PC-9 (cell line): ENCODE data around the gene LLCFC1. TPM values are rescaled to one million over a fixed set of nuclear protein-coding genes. Genes with fewer than 3 reads are reported as not detected.

Experiments
- BruUV-seq: library from RNA; stranded (reverse); fragments of 400-500 nt; replicated peaks from 2 replicates; lab custom pipeline; 2021; lab: Mats Ljungman, UMichigan
- CTCF ChIA-PET: fragments of 300-600 bp; sonication (Branson Sonifier 250); formaldehyde crosslinking; loops from one replicate; lab custom pipeline; 2022; ENCODE audit warnings: antibody characterized with exemption; lab: Charles Lee
- POLR2A ChIA-PET: fragments of 300-600 bp; sonication (Branson Sonifier 250); formaldehyde crosslinking; loops from one replicate; lab custom pipeline; 2022; ENCODE audit warnings: antibody characterized with exemption; ENCODE audit not compliant: unreplicated experiment; lab: Charles Lee
- DNase-seq, 2 experiments: peaks; one replicate each; pipeline versions ENCODE4 v3.0.0 to v3.0.0-alpha.2; 2015 to 2022; ENCODE audit warnings: mixed read lengths in 1 of 2
- H2AFZ ChIP-seq: fragments of 200-600 bp; sonication (generic); 2 replicates; pipeline ENCODE4 v1.8.1; 2017; ENCODE audit warnings: antibody characterized with exemption
- H3F3A ChIP-seq: fragments of 200-600 bp; sonication (generic); 2 replicates; pipeline ENCODE4 v1.8.1; 2017; ENCODE audit warnings: antibody characterized with exemption, mild to moderate bottlenecking, low read depth; ENCODE audit not compliant: insufficient read depth
- H3K27ac ChIP-seq: fragments of 200-600 bp; sonication (generic); 2 replicates; pipeline ENCODE4 v1.6.1; 2016; ENCODE audit warnings: mixed run types
- H3K27me3 ChIP-seq: fragments of 200-600 bp; sonication (generic); 2 replicates; pipeline ENCODE4 v1.6.1; 2016; ENCODE audit warnings: low read depth, mixed run types; ENCODE audit not compliant: insufficient read depth
- H3K36me3 ChIP-seq: fragments of 200-600 bp; sonication (generic); 2 replicates; pipeline ENCODE4 v1.6.1; 2016; ENCODE audit warnings: low read depth, mixed run types
- H3K4me1 ChIP-seq: fragments of 200-600 bp; sonication (generic); replicated peaks from 2 replicates; pipeline ENCODE4 v1.6.1; 2016; ENCODE audit warnings: mixed run types; ENCODE audit not compliant: insufficient read depth
- H3K4me2 ChIP-seq: fragments of 200-600 bp; sonication (generic); 2 replicates; pipeline ENCODE4 v1.6.1; 2017; ENCODE audit warnings: mixed run types
- H3K4me3 ChIP-seq: fragments of 200-600 bp; sonication (generic); 2 replicates; pipeline ENCODE4 v1.6.1; 2016; ENCODE audit warnings: mixed run types
- H3K79me2 ChIP-seq: fragments of 200-600 bp; sonication (generic); 2 replicates; pipeline ENCODE4 v1.6.1; 2017; ENCODE audit warnings: low read depth, mixed run types
- H3K9me2 ChIP-seq: fragments of 200-600 bp; sonication (generic); 2 replicates; pipeline ENCODE4 v1.8.1; 2017; ENCODE audit warnings: mild to moderate bottlenecking; ENCODE audit not compliant: insufficient read depth
- H3K9me3 ChIP-seq: fragments of 200-600 bp; sonication (generic); 2 replicates; pipeline ENCODE4 v1.8.1; 2016; ENCODE audit warnings: low read depth; ENCODE audit not compliant: insufficient read depth
- H4K20me1 ChIP-seq: fragments of 200-600 bp; sonication (generic); 2 replicates; pipeline ENCODE4 v1.8.1; 2017; ENCODE audit not compliant: insufficient read depth
- EZH2 ChIP-seq: fragments of 200-600 bp; sonication (generic); IDR thresholded peaks from 2 replicates; pipeline ENCODE4 v1.8.0; 2017; ENCODE audit warnings: antibody characterized with exemption, low read depth
- intact Hi-C: fragments of 100-400 bp; cut with micrococcal nuclease; formaldehyde crosslinking; loops from one replicate; pipeline ENCODE4 v1.10.0; 2022; ENCODE audit not compliant: unreplicated experiment
- total RNA-seq: library from RNA; stranded (reverse); gene quantifications from 2 replicates; pipeline ENCODE4 v1.2.3, GENCODE V29; 2021
- TF ChIP-seq, protein P1 (sequence below): fragments of 200-600 bp; sonication (generic); conservative IDR thresholded peaks from 2 replicates; pipeline ENCODE4 v1.6.1; 2017; ENCODE audit warnings: mixed run types, antibody characterized with exemption, mild to moderate bottlenecking, moderate library complexity

LLCFC1 gene
- total RNA-seq, 1 experiment from 2014 or later: not detected

DNA sequence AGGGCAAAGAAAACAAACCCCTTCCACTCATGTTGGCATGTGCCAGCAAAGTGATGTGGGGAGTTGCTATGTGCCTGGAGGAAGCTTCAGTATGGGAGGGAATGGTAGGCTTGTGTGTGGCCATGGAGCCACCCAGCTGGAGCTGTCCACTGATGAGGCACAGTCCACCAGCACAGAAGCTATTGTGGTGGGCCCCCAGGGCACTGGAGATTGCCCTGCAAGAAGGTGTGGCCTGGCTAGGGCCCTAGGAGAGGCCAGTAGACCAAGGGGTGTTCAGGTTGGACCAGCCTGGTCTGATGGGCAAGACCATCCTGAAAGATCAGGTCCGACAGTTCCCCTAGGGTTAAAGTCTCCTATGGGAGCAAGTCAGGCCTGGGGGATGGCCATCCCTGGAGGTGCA lies 45.0 kb downstream of the LLCFC1 start:
- Histone ChIP-seq H3K4me2 (no peak overlapping the region), H3K9me3 (no peaks in the 10 kb centered on the region), H3K36me3 (no peaks in the 10 kb centered on the region), H3K4me3 (no peak overlapping the region), H3K79me2 (no peaks in the 10 kb centered on the region), H3K27ac (no peak overlapping the region), H3K27me3 (no peaks in the 10 kb centered on the region), H3K4me1 (no peaks in the 10 kb centered on the region), H3F3A (no peaks in the 10 kb centered on the region), H3K9me2 (peaks cover 3% of the 10 kb centered on the region; the same call in 1 of the 2 replicates), H2AFZ (no peak overlapping the region), H4K20me1 (no peaks in the 10 kb centered on the region)
- intact Hi-C loops: no loop called here
- no peak for DNase-seq
- POLR2A ChIA-PET: no interaction called here
- CTCF ChIA-PET: no interaction called here
- BruUV-seq: no TSS peak
- no peak for TF ChIP-seq EZH2
- TF ChIP-seq, protein P1, sequence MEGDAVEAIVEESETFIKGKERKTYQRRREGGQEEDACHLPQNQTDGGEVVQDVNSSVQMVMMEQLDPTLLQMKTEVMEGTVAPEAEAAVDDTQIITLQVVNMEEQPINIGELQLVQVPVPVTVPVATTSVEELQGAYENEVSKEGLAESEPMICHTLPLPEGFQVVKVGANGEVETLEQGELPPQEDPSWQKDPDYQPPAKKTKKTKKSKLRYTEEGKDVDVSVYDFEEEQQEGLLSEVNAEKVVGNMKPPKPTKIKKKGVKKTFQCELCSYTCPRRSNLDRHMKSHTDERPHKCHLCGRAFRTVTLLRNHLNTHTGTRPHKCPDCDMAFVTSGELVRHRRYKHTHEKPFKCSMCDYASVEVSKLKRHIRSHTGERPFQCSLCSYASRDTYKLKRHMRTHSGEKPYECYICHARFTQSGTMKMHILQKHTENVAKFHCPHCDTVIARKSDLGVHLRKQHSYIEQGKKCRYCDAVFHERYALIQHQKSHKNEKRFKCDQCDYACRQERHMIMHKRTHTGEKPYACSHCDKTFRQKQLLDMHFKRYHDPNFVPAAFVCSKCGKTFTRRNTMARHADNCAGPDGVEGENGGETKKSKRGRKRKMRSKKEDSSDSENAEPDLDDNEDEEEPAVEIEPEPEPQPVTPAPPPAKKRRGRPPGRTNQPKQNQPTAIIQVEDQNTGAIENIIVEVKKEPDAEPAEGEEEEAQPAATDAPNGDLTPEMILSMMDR: no peak

Other genes with a start within 250 kb of the LLCFC1 start
- 0.94 TPM in 1 of 2 replicates, not detected in the other for gene PRSS1, start 190.0 kb upstream of the LLCFC1 start, total RNA-seq
- gene PRSS2, start 168.5 kb upstream of the LLCFC1 start, total RNA-seq: not detected in 2 replicates
- gene EPHB6, start 84.4 kb upstream of the LLCFC1 start, total RNA-seq: 39.2 and 72.9 TPM in 2 replicates
- gene TRPV6, start 53.7 kb upstream of the LLCFC1 start, total RNA-seq: 13.5 and 14.7 TPM in 2 replicates
- gene TRPV5, start 5.7 kb upstream of the LLCFC1 start, total RNA-seq: not detected in 2 replicates
- 0.46 TPM in 1 of 2 replicates, not detected in the other for gene KEL, start 22.9 kb downstream of the LLCFC1 start, total RNA-seq
- gene OR9A2, start 87.6 kb downstream of the LLCFC1 start, total RNA-seq: not detected in 2 replicates
- gene OR6V1, start 112.9 kb downstream of the LLCFC1 start, total RNA-seq: not detected in 2 replicates
- gene PIP, start 192.6 kb downstream of the LLCFC1 start, total RNA-seq: not detected in 2 replicates
- gene TAS2R39, start 243.9 kb downstream of the LLCFC1 start, total RNA-seq: not detected in 2 replicates